GM10847 (cell line): ENCODE results near the gene EPHB1.

ENCODE experiments used
- POLR2A ChIP-seq: IDR thresholded peaks from 2 replicates; pipeline ENCODE4 v1.6.1; 2011; ENCODE audit not compliant: insufficient read length; ENCODE audit errors: extremely low read depth

EPHB1 gene

GRCh38 chr3:135125171-135125801 is 330.2 kb downstream of the EPHB1 start:
- TF ChIP-seq POLR2A: no peak

- no peak for TF ChIP-seq POLR2A
Measured at GRCh38 chr3:135127946-135128470, 332.9 kb downstream of the EPHB1 start.

- no peak for TF ChIP-seq POLR2A
Measured at GRCh38 chr3:135128818-135129217, 333.8 kb downstream of the EPHB1 start.

- no peak for TF ChIP-seq POLR2A
Measured at GRCh38 chr3:135131290-135131689, 336.2 kb downstream of the EPHB1 start.

- no peak for TF ChIP-seq POLR2A
Measured at GRCh38 chr3:135133905-135134683, 339.0 kb downstream of the EPHB1 start.

GRCh38 chr3:135134684-135135075 is 339.6 kb downstream of the EPHB1 start:
- no peak for TF ChIP-seq POLR2A

GRCh38 chr3:135135445-135135844 is 340.4 kb downstream of the EPHB1 start:
- TF ChIP-seq POLR2A: no peak

GRCh38 chr3:135136361-135137100 is 341.5 kb downstream of the EPHB1 start:
- no peak for TF ChIP-seq POLR2A

- no peak for TF ChIP-seq POLR2A
Measured at GRCh38 chr3:135137296-135137695, 342.2 kb downstream of the EPHB1 start.

GRCh38 chr3:135138776-135139175 is 343.7 kb downstream of the EPHB1 start:
- TF ChIP-seq POLR2A: no peak

- no peak for TF ChIP-seq POLR2A
Measured at GRCh38 chr3:135140591-135140990, 345.5 kb downstream of the EPHB1 start.

GRCh38 chr3:135141160-135141559 is 346.1 kb downstream of the EPHB1 start:
- no peak for TF ChIP-seq POLR2A

- no peak for TF ChIP-seq POLR2A
Measured at GRCh38 chr3:135141672-135142071, 346.6 kb downstream of the EPHB1 start.

GRCh38 chr3:135142530-135142929 is 347.5 kb downstream of the EPHB1 start:
- no peak for TF ChIP-seq POLR2A

- TF ChIP-seq POLR2A: no peak
Measured at GRCh38 chr3:135143474-135143873, 348.4 kb downstream of the EPHB1 start.

GRCh38 chr3:135145581-135145980 is 350.5 kb downstream of the EPHB1 start:
- no peak for TF ChIP-seq POLR2A
